Sigmoid colon (tissue), 4 donors: ENCODE results near the gene FAM98B.

ENCODE experiments used
- EP300 ChIP-seq, 4 donors: sonication (generic); formaldehyde crosslinking; IDR thresholded peaks; one replicate each; pipeline ENCODE4 v1.6.1; 2017; ENCODE audit warnings: antibody characterized with exemption in 4 of 4
- POLR2A ChIP-seq, 2 donors: fragments of 450-650 bp; IDR thresholded peaks; one replicate each; pipeline ENCODE4 v1.6.1; 2016; ENCODE audit warnings: antibody characterized with exemption in 2 of 2, mild to moderate bottlenecking in 2 of 2, moderate library complexity in 2 of 2
- TF ChIP-seq, protein P1 (sequence below), 4 experiments: fragments of 450-650 bp in 3 of 4; fragments of 200-600 bp in 1 of 4; IDR thresholded peaks; one replicate each; pipeline ENCODE4 v1.5.1; 2016 to 2019; ENCODE audit warnings: antibody characterized with exemption in 4 of 4, mild to moderate bottlenecking in 3 of 4, moderate library complexity in 2 of 4

DNA sequence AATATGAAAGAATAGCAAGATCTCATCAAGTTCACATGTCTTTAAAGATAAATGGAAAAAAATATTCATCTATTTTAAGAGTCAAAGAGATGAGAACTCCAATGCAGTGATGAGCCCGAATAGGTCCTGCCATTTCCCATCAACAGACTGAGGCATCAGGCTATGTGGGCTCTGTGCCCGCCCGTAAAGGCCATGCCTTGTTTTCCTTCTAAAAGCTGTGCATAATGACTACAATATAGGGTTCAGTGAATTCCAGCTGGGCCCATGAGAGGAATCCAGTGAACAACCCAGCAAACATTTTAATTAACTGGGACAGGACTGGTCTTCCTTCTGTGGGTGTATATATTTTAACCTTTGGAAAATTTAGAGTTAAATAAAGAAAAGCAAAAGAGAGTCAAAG lies 66.1 kb downstream of the FAM98B start:
- TF ChIP-seq, protein P1, sequence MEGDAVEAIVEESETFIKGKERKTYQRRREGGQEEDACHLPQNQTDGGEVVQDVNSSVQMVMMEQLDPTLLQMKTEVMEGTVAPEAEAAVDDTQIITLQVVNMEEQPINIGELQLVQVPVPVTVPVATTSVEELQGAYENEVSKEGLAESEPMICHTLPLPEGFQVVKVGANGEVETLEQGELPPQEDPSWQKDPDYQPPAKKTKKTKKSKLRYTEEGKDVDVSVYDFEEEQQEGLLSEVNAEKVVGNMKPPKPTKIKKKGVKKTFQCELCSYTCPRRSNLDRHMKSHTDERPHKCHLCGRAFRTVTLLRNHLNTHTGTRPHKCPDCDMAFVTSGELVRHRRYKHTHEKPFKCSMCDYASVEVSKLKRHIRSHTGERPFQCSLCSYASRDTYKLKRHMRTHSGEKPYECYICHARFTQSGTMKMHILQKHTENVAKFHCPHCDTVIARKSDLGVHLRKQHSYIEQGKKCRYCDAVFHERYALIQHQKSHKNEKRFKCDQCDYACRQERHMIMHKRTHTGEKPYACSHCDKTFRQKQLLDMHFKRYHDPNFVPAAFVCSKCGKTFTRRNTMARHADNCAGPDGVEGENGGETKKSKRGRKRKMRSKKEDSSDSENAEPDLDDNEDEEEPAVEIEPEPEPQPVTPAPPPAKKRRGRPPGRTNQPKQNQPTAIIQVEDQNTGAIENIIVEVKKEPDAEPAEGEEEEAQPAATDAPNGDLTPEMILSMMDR (IDR thresholded peaks at IDR 0.05) = no peak
- TF ChIP-seq POLR2A (IDR thresholded peaks at IDR 0.05) (no peak), EP300 (IDR thresholded peaks at IDR 0.05) (no peak)
